HG02852 (cell line): ENCODE data around the gene CAMTA1.
A peak's percentile ranks its signal among the peaks of the same experiment; 100 is the strongest.

Experiments used
- ATAC-seq: cut with Tn5 transposase; IDR thresholded peaks from one replicate; pipeline ENCODE4 v1.9.1; 2021; ENCODE audit warnings: mild to moderate bottlenecking, moderate library complexity; ENCODE audit not compliant: unreplicated experiment

The CAMTA1 gene

GRCh38 chr1:6848816-6849215, 63.6 kb downstream of the CAMTA1 start:
- no peak for ATAC-seq

- ATAC-seq, result no peak
Observed at GRCh38 chr1:6850537-6850936, 65.3 kb downstream of the CAMTA1 start.

GRCh38 chr1:6852136-6852890, 67.1 kb downstream of the CAMTA1 start:
- ATAC-seq, result no peak

DNA sequence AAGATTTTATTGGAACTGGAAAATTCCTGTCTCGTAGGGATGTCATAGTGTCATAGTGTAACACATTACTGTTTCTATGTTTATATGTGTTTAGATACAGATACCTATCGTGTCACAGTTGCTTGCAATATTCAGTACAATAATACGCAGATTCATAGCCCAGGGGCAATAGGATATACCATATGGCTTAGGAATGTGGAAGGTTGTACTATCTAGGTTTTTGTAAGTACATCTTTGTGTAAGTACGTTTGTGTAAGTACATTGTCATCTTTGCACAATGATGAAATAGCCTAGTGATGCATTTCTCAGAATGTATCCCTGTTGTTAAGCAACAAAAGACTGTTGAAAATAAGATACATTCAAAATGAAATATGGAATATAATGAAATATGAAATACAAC, 68.9 kb downstream of the CAMTA1 start:
- no peak for ATAC-seq

DNA sequence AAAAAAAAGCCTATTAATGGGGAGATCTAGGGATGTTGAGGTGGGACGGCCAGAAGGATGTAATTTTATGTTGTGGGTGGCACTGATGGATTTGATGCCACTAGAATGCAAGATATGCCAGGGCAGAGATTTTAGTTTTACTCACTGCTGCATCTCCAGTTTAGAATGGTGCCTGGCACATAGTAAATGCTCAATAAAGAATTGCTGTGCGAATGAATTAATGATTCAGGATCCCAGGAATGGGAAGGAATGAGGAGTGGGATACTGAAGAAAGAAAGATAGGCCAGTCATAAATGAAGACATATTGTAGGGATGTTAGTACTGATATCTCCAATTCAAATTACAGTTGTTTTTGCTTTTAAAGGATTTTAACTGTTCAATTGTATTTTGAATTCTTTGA, 72.6 kb downstream of the CAMTA1 start:
- ATAC-seq, result no peak

GRCh38 chr1:6858596-6858995, 73.3 kb downstream of the CAMTA1 start:
- no peak for ATAC-seq

DNA sequence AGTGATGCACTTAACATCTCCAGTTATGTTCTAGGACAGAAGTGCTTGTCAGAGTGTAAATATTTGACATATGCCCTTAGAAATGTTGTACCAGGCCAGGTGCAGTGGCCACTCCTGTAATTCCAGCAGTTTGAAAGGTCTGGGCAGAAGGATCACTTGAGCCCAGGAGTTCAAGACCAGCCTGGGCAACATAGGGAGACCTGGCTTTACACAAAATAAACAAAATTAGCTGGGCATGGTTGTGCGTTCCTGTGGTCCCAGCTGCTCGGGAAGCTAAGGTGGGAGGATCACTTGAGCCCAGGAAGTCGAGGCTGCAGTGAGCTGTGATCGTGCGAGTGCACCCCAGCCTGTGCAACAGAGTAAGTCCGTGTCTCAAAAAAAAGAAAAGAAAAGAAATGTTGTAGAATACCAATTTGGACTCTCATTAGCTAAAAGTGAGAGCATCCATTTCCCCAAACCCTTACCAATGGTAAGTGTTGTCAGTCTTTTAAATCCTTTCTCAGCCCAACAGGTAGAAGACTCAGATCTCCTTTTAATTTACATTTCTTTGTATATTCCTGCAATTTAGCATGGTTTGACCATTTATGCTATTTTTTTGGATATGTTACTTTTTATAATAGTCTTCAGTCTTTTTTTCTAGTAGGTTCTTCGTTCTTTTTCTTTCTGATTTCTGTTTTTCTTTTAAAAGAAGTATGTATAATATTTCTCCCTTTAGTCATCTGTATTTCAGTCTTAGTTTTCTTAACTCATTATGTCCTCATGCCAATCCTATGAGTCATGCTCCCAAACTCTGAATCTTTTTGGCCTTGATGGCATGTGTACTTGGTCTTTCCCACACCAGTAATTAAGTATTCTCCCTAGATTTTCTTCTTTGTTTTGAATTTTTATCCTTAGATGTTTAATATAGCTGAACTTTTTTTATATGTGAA, 74.4 kb downstream of the CAMTA1 start:
- no peak for ATAC-seq

DNA sequence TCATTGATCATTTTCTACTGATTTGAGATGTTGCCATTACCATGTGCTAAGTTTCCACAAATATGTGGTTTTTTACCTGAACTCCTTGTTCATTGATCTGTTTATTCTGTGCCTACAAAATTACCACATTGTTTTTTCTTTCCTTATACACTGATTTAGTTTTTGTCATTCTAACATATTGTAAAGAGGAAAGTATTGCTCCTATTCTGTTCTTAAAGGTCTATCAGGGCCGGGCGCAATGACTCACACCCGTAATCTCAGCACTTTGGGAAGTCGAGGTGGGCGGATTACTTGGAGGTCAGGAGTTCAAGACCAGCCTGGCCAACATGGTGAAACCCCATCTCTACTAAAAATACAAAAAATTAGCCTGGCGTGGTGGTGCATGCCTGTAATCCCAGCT, 75.1 kb downstream of the CAMTA1 start:
- no peak for ATAC-seq

- ATAC-seq, result peak; percentile 22
Observed at GRCh38 chr1:6861075-6861724, 75.9 kb downstream of the CAMTA1 start.

- no peak for ATAC-seq
Observed at GRCh38 chr1:6862906-6863305, 77.7 kb downstream of the CAMTA1 start.

DNA sequence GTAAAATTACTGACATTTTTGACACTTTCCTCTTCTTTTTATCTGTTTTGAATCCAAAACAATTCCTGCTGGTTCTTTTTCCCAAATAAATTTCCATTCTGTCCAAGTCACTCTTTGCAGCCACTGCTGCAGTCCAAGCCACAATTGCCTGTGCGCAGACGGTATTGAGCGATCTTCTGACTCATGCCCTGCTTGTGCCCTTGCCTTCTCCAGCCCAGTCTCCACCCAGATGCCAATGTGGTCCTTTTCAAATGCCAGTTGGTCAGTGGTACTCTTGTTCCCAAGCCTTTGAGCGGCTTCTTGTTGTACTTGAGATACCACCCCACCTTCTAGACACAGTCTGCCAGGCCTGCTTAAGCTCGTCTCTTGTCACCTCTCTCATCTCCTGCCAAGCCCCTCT, 78.9 kb downstream of the CAMTA1 start:
- ATAC-seq, result no peak

GRCh38 chr1:6866825-6867224, 81.6 kb downstream of the CAMTA1 start:
- no peak for ATAC-seq

DNA sequence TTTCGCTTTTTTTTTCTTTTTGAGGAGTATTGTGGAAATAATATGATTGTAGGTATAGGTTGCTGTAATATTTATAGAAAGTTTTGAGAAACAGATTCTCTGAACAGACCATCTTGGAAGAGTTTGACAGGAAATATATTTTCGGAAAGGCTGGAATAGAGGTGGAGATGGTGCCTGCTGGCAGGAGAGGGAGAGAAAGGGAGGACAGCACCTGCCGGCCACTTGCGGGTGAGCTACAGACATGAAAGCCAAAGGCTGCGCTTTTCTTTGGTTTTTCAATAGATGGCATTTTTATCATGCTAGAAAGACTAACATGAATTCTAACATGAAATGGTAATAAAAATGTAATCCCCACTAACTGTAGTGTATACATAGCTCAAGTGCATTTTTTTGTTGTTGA, 82.1 kb downstream of the CAMTA1 start:
- ATAC-seq, result no peak

DNA sequence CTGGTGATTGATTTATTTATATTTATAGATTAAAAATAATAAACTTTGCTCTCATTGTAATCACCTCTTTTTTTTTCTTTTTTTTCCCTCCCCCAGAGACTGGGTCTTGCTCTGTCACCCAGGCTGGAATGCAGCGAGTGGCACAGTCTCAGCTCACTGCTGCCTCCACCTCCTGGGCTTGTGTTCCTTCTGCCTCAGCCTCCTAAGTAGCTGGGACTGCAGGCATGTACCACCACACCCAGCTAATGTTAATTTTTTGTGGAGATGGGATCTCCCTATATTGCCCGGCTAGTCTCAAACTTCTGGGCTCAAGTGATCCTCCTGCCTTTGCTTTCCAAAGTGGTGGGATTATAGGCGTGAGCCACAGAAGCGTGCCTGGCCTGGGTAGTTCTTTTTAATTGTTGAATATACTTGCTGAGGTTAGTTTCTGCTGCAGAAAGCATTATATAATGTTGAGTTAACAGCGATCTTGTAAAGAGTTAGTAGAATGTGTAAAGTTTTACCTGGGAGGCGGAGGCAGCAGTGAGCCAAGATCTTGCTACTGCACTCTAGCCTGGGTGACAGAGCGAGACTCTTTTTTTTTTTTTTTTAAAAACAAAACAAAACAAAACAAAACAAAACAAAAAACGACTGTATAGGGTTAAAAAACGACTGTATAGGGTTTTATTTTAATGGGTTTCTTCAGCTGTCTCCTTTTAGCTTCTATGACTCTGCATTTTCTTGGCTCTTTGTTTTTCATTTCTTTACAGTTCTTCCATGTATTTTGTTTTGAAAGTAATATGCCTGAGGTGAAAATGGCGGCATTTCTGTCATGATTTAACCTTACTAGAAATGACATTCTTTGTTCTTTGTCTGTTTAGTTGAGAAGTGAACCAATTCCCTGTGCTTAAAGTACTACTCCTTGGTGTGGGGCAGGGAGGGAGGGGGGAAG, 82.7 kb downstream of the CAMTA1 start:
- ATAC-seq, result no peak

DNA sequence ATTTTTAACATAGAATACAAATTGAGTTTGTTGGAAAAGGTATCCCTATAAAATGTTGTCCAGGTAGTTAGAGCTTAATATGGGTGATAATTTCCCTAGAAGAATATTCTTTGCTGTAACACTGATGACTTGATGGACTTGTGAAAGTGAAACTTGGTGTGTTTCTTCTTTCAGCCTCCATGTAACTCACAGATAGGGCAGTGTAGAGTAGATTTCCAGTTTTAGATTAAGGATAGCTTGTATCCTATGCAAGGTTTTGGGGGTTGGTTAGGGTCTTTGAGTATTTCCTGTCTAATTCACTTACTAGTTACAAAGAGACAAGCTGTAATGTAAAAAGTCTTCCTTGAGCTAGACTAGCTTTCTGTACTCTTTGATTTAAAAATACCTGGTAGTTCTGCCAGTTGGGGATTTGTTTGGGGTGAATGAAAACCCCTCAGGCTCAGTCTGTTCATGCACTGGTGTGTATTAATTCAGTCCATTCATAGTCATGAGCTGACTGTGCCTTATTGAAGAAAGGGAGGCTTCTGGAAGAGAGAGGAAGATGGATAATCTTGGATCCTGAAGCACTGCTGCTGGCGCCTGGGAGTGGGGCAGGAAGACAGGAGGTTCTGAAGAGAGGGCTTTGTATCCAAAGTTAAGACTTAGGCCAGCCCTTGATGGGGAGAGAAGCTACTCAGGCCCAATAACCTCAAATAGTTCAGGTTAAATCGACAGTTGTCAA, 83.6 kb downstream of the CAMTA1 start:
- ATAC-seq, result no peak

DNA sequence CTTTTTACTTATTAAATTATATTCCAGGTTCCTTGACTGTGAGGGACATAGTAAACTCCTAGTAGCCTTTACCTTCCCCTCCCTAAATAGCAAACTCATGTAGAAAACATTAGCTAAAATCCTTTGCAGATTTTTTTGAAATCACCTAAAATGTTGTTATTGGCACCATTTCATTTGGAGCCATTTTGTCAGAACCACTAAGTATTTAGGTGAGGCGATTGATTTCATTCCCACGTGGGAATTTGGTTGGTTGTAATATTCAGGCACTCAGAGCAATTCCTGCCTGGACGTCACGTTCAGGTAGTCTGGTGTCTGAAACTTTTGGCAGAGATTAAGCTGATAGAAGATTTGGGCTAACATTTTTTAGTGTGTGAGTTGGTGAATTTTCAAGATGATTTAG, 84.3 kb downstream of the CAMTA1 start:
- ATAC-seq, result no peak

GRCh38 chr1:6870086-6870485, 84.8 kb downstream of the CAMTA1 start:
- ATAC-seq, result no peak

GRCh38 chr1:6870571-6870970, 85.3 kb downstream of the CAMTA1 start:
- no peak for ATAC-seq

GRCh38 chr1:6871300-6871972, 86.2 kb downstream of the CAMTA1 start:
- no peak for ATAC-seq
